ENCODE data around the gene ARHGEF19.

DNA sequence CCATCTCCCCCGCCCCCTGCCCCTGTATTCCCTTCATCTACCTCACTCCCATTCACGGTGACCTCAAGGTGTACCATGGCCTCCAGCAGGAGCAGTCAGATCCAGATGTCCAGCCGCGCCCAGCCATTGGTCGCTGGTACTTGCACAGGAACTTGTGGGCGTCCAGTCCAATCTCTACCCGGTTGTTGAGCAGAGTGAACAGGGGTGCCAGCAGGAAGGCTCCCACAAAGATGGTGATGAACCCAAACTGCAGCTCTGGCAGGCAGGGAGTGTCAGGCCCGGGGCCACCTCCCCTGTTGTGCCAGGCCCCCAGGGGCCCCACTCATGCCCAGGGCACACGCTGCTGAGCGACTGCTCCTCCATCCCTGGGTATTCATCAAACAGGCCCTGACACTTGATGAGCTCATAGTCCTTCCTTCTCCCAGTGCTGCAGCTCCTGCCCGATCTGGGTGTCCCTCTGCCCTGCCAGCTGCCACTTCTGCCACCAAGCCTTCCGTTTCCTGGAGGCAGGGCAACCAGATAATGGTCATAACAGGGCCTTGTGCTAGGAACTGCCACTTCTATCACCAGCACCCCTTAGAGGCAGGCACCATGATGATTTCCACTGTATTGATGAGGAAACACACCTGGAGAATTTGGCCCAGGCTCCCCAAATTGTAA is 5.7 kb upstream of the ARHGEF19 start:
- TF ChIP-seq POLR2A (IDR thresholded peaks at IDR 0.05) (no peak), CTCF (IDR thresholded peaks at IDR 0.05) (no peak)

Measured in vagina (tissue), 2 donors.